ENCODE data around the gene TRIM49D2. TPM values are rescaled to one million over a fixed set of nuclear protein-coding genes. Genes with fewer than 3 reads are reported as not detected.
"Not testable (repeated sequence)": the region's sequence is repeated elsewhere in the genome, so short reads cannot be mapped to it uniquely, and the experiment has no call there.

Gene TRIM49D2, protein sequence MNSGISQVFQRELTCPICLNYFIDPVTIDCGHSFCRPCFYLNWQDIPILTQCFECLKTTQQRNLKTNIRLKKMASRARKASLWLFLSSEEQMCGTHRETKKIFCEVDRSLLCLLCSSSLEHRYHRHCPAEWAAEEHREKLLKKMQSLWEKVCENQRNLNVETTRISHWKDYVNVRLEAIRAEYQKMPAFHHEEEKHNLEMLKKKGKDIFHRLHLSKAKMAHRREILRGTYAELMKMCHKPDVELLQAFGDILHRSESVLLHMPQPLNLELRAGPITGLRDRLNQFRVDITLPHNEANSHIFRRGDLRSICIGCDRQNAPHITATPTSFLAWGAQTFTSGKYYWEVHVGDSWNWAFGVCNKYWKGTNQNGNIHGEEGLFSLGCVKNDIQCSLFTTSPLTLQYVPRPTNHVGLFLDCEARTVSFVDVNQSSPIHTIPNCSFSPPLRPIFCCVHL
- not detected in 2 replicates for total RNA-seq

DNA sequence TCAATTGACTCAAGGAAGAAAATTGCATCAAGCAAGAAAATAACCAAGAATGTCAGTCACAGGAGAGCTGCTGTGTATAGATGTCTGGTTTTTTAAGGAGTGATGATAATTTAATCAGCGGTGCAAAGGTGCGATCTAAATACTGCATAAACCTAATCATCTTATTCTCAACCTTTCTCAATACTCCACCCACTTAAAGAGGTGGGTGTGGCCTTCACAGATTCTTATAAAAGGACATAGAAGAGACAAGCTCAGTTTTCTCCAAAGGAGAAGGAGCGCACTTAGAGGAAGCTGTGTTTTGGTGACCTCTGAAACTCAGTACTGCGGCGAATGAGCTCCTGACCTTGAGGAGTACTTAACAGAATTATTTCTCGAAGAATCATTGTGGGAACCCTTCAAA, at the start of gene TRIM49D2:
TRIM49D2 (plus strand) TSS at position 301 of the 400 bp plus-strand sequence. CDS start 2,698 bp downstream, outside the sequence.
- not testable (repeated sequence) for DNase-seq

DNA sequence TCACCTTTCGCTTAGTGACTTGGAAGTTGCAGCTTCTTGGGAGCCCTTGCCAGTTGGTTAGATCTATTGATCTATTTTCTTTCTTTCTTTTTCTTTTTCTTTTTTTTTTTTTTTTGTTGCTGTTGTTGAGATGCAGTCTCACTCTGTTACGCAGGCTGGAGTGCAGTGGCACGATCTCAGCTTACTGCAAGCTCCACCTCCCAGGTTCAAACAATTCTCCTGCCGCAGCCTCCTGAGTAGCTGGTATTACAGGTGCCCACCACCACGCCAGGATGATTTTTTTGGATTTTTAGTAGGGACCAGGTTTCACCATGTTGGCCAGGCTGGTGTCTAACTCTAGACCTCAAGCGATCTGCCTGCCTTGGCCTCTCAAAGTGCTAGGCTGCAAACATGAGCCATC, 46.4 kb upstream of the TRIM49D2 start:
- DNase-seq, result not testable (repeated sequence)

DNA sequence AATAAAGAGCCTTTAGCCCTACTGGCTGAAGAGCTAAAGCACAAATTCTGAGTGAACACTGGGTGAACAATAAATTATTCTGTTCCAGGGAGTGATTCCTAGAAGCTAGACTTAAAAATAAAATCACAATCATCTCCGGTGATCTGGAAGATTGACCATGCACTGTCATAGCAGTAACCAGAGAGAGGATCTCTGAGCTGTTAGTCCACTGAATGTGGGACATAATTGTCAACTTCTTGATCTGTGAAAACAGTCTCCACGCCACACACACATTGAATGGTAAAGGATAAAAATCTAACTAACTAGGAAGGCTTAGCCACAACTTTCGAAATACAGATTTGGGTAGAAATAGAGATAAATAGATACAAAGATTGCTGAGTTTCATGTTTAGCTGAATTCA, 30.6 kb upstream of the TRIM49D2 start:
- DNase-seq, result not testable (repeated sequence)

DNA sequence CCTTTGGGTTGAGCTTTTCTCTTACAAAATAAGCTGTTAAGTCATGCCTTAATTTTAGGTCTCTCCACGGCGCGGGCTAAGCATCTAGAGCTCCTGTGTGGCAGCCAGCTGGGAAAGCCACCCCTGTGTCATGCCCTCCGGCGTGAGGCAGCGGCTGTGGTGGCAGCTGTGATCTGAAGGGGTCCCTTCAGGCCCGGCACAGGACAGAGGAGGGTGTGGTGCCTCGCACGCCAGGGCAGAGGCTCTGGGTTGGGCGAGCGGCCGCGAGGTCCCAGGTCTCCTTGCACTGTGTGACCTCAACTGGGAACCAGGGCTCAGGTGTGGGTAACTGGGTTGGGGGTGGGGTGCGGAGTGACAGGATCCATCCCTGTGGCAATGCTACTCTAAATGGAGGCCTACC, 23.1 kb upstream of the TRIM49D2 start:
- not testable (repeated sequence) for DNase-seq

DNA sequence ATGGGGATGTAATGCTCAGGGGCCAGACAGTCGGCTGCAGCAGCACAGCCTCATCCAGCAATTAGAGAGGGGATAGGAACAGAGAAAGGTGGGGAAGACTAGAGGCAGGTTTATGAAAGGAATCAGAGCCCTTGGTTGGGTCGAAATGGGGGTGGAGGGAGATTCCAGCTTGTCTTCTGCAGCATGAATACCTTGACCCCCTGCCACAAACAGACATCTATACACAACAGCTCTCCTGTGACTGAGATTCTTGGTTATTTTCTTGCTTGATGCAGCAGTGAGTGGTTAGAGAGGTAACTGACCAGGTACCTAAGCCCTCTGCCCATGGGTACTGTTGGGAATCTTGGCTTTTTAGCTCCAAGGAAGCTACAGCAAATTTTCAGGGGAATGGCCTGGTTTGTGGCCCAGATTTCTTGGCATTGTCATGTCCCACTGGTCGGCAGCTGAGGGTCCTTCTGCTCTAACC, 1.6 kb upstream of the TRIM49D2 start, which contains the start of gene TRIM49D1:
TRIM49D1 (minus strand) TSS at position 51 of the 466 bp plus-strand sequence. CDS start 4,535 bp downstream, outside the sequence.
- DNase-seq, result no peak

DNA sequence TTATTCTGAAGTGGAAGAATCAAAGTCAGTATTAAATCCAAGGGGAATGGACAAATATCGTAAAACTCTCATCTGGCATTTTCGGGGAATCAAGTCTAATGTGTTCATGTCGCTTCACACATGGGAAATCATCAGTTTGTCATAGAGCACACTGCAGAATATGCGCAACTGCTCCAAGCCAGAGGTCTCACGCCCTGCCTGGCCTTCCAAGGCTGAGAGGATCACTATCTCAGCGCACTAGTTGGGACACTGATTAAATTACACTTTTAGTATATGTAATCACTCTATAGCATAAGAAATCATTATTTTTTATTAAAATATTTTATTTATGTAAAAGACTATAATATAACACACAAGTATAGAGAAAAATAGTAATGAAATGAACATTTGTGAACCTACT, 37.0 kb downstream of the TRIM49D2 start:
- DNase-seq, result not testable (repeated sequence)

DNA sequence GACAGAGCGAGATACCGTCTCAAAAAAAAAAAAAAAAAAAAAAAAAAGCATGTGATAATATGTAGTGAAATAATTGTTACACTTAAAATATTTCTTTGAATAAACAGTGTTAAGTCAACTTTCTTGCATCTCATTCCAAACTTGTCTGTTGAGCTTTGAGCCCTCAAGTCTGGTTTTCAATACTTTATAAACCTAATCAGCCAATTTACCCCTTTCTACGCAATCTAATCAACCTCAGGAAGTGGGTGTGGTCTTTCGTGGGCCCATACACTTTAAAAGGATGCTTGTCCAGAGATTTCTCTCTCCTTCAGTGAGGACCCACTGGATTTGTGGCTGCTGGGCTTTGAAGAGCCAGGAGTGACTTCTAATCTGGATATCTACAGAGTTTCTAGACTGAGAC, 41.9 kb downstream of the TRIM49D2 start, which contains the start of gene TRIM64:
TRIM64 (plus strand) TSS at position 301 of the 400 bp plus-strand sequence. CDS start 2,467 bp downstream, outside the sequence.
- DNase-seq, result not testable (repeated sequence)

Other genes starting within 250 kb of the TRIM49D2 start
- not detected in 2 replicates for gene TRIM77, start 213.8 kb upstream of the TRIM49D2 start, total RNA-seq
- gene TRIM49, start 115.5 kb upstream of the TRIM49D2 start, total RNA-seq, result under 0.01 TPM in 1 of 2 replicates, not detected in the other
- not detected in 2 replicates for gene TRIM64B, start 45.6 kb upstream of the TRIM49D2 start, total RNA-seq
- 0.17 TPM in 1 of 2 replicates, not detected in the other for gene TRIM49D1, start 1.8 kb upstream of the TRIM49D2 start, total RNA-seq
- not detected in 2 replicates for gene TRIM64, start 42.0 kb downstream of the TRIM49D2 start, total RNA-seq
- gene TRIM49C, start 107.0 kb downstream of the TRIM49D2 start, total RNA-seq, result not detected in 2 replicates
- not detected in 2 replicates for gene UBTFL1, start 161.9 kb downstream of the TRIM49D2 start, total RNA-seq
- 0.33 and 0.68 TPM in 2 replicates for gene NAALAD2, start 210.6 kb downstream of the TRIM49D2 start, total RNA-seq